HepG2 (cell line): ENCODE measurements around the gene CHCHD6. TPM values are rescaled to one million over a fixed set of nuclear protein-coding genes. Genes with fewer than 3 reads are reported as not detected.

Source experiments
- ATAC-seq: fragments of 200-7000 bp; cut with Tn5 transposase; 3 replicates; pipeline ENCODE4 v1.9.1; 2020; ENCODE audit warnings: mild to moderate bottlenecking, moderate library complexity
- BruUV-seq: library from RNA; stranded (reverse); fragments of 400-500 nt; replicated peaks from 2 replicates; lab custom pipeline; 2021; lab: Mats Ljungman, UMichigan
- CTCF ChIA-PET: fragments of 300-600 bp; formaldehyde crosslinking; extraction: SDS; loops from one replicate; lab custom pipeline; 2021; ENCODE audit warnings: low total read pairs, inconsistent platforms, low intra/inter-chr PET ratio; lab: Yijun Ruan, JAX
- POLR2A ChIA-PET: fragments of 350-600 bp; sonication (Branson Sonifier 250); formaldehyde crosslinking; loops from one replicate; lab custom pipeline; 2020; ENCODE audit warnings: antibody characterized with exemption, inconsistent platforms; lab: Yijun Ruan, JAX
- DNase-seq: peaks from one replicate; pipeline ENCODE4 v3.0.0-alpha.2; 2015; ENCODE audit warnings: low spot score
- FAIRE-seq: peaks from 3 replicates; lab custom pipeline; 2011; peaks lifted over from hg19 to GRCh38; lab: Jason Lieb, UNC
- H2AFZ ChIP-seq: one replicate; pipeline ENCODE4 v1.6.1; 2011; ENCODE audit warnings: low read length, inconsistent platforms
- H3K27ac ChIP-seq: fragments of 300-600 bp; 3 replicates; pipeline ENCODE4 v1.8.0; 2011; ENCODE audit warnings: mixed run types, mild to moderate bottlenecking, mixed read lengths, low read length, inconsistent platforms; ENCODE audit not compliant: insufficient read depth; ENCODE audit errors: extremely low read length
- H3K27me3 ChIP-seq, 2 experiments: fragments of 200-600 bp in 1 of 2; 2 replicates in 1 of 2; 3 replicates in 1 of 2; pipeline versions ENCODE4 v1.6.0 to v1.8.0; 2011; ENCODE audit warnings: low read length in 2 of 2, mild to moderate bottlenecking in 2 of 2, moderate library complexity in 2 of 2, inconsistent platforms in 1 of 2; ENCODE audit not compliant: insufficient read depth in 2 of 2, control insufficient read depth in 1 of 2
- H3K36me3 ChIP-seq, 2 experiments: fragments of 200-600 bp in 1 of 2; replicated peaks in 1 of 2; 2 replicates in 1 of 2; 3 replicates in 1 of 2; pipeline versions ENCODE4 v1.5.1 to v1.8.0; 2011; ENCODE audit warnings: low read length in 2 of 2, inconsistent platforms in 1 of 2; ENCODE audit not compliant: insufficient read depth in 2 of 2, control insufficient read depth in 1 of 2
- H3K4me1 ChIP-seq: 2 replicates; pipeline ENCODE4 v1.5.1; 2012; ENCODE audit warnings: low read length, inconsistent platforms; ENCODE audit not compliant: insufficient read depth
- H3K4me2 ChIP-seq: 2 replicates; pipeline ENCODE4 v1.6.0; 2011; ENCODE audit warnings: low read depth, low read length, inconsistent platforms
- H3K4me3 ChIP-seq, 3 experiments: fragments of 200-600 bp in 1 of 3; sonication (generic), shearing (Covaris generic) in 1 of 3; replicated peaks in 1 of 3; 2 replicates each; pipeline ENCODE4 v1.5.1; 2011 to 2016; ENCODE audit warnings: low read length in 3 of 3, inconsistent platforms in 2 of 3, low read depth in 2 of 3, mild to moderate bottlenecking in 2 of 3, control low read depth in 1 of 3, mixed read lengths in 1 of 3; ENCODE audit not compliant: insufficient read depth in 1 of 3
- H3K79me2 ChIP-seq: one replicate; pipeline ENCODE4 v1.6.1; 2011; ENCODE audit warnings: low read length, inconsistent platforms; ENCODE audit not compliant: insufficient read depth
- H3K9ac ChIP-seq: 2 replicates; pipeline ENCODE4 v1.6.0; 2011; ENCODE audit warnings: mild to moderate bottlenecking, low read depth, low read length, inconsistent platforms; ENCODE audit not compliant: insufficient read depth
- H3K9me3 ChIP-seq: 2 replicates; pipeline ENCODE4 v1.5.1; 2012; ENCODE audit warnings: mild to moderate bottlenecking, low read length
- H4K20me1 ChIP-seq: 2 replicates; pipeline ENCODE4 v1.6.0; 2011; ENCODE audit warnings: inconsistent platforms, mild to moderate bottlenecking, low read length, moderate library complexity; ENCODE audit not compliant: insufficient read depth
- RBFOX2 ChIP-seq: fragments of 200-400 bp; formaldehyde crosslinking; IDR thresholded peaks from 2 replicates; pipeline ENCODE4 v1.6.1; 2017; ENCODE audit warnings: low read depth, mild to moderate bottlenecking, low read length
- ZNF724P ChIP-seq: sonication (generic); formaldehyde crosslinking; IDR thresholded peaks from 2 replicates; pipeline ENCODE4 v1.8.0; 2022; ENCODE audit warnings: missing genetic modification reagents, borderline replicate concordance
- WGBS: methylation state at CpG from one replicate; pipeline ENCODE4 v1.1.6; 2017; ENCODE audit warnings: low lambda C conversion rate; 5-methylcytosine and 5-hydroxymethylcytosine counted together
- in situ Hi-C: cut with HindIII; loops from 2 replicates; pipeline ENCODE4 v1.10.0; 2017; ENCODE audit warnings: low pct_unique_long_range_greater_than_20kb; ENCODE audit not compliant: extremely low pct_ligation_motif_present
- intact Hi-C: fragments of 100-400 bp; cut with micrococcal nuclease; formaldehyde crosslinking; loops from one replicate; pipeline ENCODE4 v1.10.0; 2022; ENCODE audit not compliant: unreplicated experiment
- polyA plus RNA-seq, 8 experiments: library from polyadenylated mRNA; depleted of rRNA in 3 of 8; stranded (reverse) in 7 of 8; unstranded in 1 of 8; fragments of >200 nt; fragmentation: Illumina TruSeq in 4 of 8; extraction: Trizol in 4 of 8; gene quantifications; 2 replicates each; pipeline versions ENCODE4 v1.2.1 to v1.2.3, GENCODE V29; 2011 to 2016; ENCODE audit warnings: low read depth in 4 of 8, missing spikeins in 1 of 8, mixed read lengths in 1 of 8; ENCODE audit not compliant: insufficient read depth in 1 of 8
- total RNA-seq, 5 experiments: library from RNA; depleted of rRNA; stranded (reverse); fragments of >200 nt; fragmentation: Illumina TruSeq; extraction: Trizol; gene quantifications; 2 replicates each; pipeline ENCODE4 v1.2.3, GENCODE V29; 2016; ENCODE audit warnings: low read depth in 1 of 5
- TF ChIP-seq, protein P1 (sequence below): sonication (generic); formaldehyde crosslinking; conservative IDR thresholded peaks from 2 replicates; pipeline ENCODE4 v1.4.0; 2020; ENCODE audit warnings: mild to moderate bottlenecking, missing genetic modification reagents, moderate library complexity
- TF ChIP-seq, protein P2 (sequence below): sonication (generic); formaldehyde crosslinking; IDR thresholded peaks from 2 replicates; pipeline ENCODE4 v1.4.0; 2020; ENCODE audit warnings: mild to moderate bottlenecking, missing genetic modification reagents
- TF ChIP-seq, protein P3 (sequence below): sonication (generic); formaldehyde crosslinking; IDR thresholded peaks from 2 replicates; pipeline ENCODE4 v1.4.0; 2020; ENCODE audit warnings: low read depth, mild to moderate bottlenecking, missing genetic modification reagents

Gene CHCHD6
- total and polyA plus RNA-seq, 2 of the 13 experiments (the other 11 are each of a cell fraction or from before 2014, with no cell fraction given): 20.3 to 20.8 TPM

DNA sequence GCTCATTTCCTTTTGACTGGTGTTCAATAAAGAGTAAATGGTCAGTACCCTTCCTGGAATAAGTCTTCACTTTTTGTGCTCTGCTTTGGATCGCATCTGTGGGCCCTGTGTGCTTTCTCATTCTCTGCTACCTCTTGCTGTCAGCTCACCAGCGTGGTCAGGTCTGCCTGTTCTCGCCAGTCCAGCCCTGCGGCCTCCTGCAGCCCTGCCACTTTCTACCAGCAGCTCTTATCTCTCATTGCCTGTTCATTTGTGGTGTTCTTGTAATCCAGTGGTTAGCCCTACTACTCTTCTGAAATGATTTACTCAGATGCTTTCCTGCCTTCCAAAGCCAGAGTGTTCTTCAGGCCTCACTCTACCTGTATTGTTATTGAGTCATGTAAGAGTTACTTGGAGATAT lies 54.8 kb downstream of the CHCHD6 start:
- no peaks in the 10 kb centered on the region for H3K9me3 ChIP-seq
- CTCF ChIA-PET: no interaction called here
- H4K20me1 ChIP-seq: no peaks in the 10 kb centered on the region
- peaks cover under 1% of the 10 kb centered on the region for H3K4me1 ChIP-seq
- FAIRE-seq (no peak), DNase-seq (no peak), ATAC-seq (no peak)
- H2AFZ ChIP-seq: no peak overlapping the region
- no peak overlapping the region for H3K4me3 ChIP-seq
- H3K36me3 ChIP-seq: peaks cover 0 to 4% of the 10 kb centered on the region in 2 experiments; a peak in 1 of 5 replicates
- H3K27ac ChIP-seq: no peak overlapping the region
- no peaks in the 10 kb centered on the region for H3K27me3 ChIP-seq
- no TSS peak for BruUV-seq
- in situ Hi-C loops (loop anchor here (10.0 kb wide), 1 partner anchor 696 kb away; no protein-coding TSS in a partner anchor), intact Hi-C loops (no loop called here)
- 97% methylated on average over 4 of the region's 4 CpGs for WGBS
- no peak overlapping the region for H3K4me2 ChIP-seq
- TF ChIP-seq, protein P1, sequence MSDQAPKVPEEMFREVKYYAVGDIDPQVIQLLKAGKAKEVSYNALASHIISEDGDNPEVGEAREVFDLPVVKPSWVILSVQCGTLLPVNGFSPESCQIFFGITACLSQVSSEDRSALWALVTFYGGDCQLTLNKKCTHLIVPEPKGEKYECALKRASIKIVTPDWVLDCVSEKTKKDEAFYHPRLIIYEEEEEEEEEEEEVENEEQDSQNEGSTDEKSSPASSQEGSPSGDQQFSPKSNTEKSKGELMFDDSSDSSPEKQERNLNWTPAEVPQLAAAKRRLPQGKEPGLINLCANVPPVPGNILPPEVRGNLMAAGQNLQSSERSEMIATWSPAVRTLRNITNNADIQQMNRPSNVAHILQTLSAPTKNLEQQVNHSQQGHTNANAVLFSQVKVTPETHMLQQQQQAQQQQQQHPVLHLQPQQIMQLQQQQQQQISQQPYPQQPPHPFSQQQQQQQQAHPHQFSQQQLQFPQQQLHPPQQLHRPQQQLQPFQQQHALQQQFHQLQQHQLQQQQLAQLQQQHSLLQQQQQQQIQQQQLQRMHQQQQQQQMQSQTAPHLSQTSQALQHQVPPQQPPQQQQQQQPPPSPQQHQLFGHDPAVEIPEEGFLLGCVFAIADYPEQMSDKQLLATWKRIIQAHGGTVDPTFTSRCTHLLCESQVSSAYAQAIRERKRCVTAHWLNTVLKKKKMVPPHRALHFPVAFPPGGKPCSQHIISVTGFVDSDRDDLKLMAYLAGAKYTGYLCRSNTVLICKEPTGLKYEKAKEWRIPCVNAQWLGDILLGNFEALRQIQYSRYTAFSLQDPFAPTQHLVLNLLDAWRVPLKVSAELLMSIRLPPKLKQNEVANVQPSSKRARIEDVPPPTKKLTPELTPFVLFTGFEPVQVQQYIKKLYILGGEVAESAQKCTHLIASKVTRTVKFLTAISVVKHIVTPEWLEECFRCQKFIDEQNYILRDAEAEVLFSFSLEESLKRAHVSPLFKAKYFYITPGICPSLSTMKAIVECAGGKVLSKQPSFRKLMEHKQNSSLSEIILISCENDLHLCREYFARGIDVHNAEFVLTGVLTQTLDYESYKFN (CRISPR knock-in tag): no peak
- TF ChIP-seq, protein P2, sequence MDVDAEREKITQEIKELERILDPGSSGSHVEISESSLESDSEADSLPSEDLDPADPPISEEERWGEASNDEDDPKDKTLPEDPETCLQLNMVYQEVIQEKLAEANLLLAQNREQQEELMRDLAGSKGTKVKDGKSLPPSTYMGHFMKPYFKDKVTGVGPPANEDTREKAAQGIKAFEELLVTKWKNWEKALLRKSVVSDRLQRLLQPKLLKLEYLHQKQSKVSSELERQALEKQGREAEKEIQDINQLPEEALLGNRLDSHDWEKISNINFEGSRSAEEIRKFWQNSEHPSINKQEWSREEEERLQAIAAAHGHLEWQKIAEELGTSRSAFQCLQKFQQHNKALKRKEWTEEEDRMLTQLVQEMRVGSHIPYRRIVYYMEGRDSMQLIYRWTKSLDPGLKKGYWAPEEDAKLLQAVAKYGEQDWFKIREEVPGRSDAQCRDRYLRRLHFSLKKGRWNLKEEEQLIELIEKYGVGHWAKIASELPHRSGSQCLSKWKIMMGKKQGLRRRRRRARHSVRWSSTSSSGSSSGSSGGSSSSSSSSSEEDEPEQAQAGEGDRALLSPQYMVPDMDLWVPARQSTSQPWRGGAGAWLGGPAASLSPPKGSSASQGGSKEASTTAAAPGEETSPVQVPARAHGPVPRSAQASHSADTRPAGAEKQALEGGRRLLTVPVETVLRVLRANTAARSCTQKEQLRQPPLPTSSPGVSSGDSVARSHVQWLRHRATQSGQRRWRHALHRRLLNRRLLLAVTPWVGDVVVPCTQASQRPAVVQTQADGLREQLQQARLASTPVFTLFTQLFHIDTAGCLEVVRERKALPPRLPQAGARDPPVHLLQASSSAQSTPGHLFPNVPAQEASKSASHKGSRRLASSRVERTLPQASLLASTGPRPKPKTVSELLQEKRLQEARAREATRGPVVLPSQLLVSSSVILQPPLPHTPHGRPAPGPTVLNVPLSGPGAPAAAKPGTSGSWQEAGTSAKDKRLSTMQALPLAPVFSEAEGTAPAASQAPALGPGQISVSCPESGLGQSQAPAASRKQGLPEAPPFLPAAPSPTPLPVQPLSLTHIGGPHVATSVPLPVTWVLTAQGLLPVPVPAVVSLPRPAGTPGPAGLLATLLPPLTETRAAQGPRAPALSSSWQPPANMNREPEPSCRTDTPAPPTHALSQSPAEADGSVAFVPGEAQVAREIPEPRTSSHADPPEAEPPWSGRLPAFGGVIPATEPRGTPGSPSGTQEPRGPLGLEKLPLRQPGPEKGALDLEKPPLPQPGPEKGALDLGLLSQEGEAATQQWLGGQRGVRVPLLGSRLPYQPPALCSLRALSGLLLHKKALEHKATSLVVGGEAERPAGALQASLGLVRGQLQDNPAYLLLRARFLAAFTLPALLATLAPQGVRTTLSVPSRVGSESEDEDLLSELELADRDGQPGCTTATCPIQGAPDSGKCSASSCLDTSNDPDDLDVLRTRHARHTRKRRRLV (CRISPR knock-in tag): no peak
- TF ChIP-seq RBFOX2 (no peak), ZNF724P (CRISPR knock-in tag) (no peak)
- TF ChIP-seq, protein P3, sequence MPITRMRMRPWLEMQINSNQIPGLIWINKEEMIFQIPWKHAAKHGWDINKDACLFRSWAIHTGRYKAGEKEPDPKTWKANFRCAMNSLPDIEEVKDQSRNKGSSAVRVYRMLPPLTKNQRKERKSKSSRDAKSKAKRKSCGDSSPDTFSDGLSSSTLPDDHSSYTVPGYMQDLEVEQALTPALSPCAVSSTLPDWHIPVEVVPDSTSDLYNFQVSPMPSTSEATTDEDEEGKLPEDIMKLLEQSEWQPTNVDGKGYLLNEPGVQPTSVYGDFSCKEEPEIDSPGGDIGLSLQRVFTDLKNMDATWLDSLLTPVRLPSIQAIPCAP (CRISPR knock-in tag): no peak
- POLR2A ChIA-PET: no interaction called here
- H3K9ac ChIP-seq: no peak overlapping the region
- H3K79me2 ChIP-seq: no peaks in the 10 kb centered on the region
